ENCODE data around the gene CCL16. TPM values are rescaled to one million over a fixed set of nuclear protein-coding genes. Genes with fewer than 3 reads are reported as not detected.

CCL16 gene
- total RNA-seq, 5 donors from 2014 or later (not counting 1 experiment from before 2014, with no cell fraction given), result not detected

GRCh38 chr17:35949401-35949800 is 31.9 kb downstream of the CCL16 start:
- ATAC-seq (replicated peaks in 1 of 4) (no peak), DNase-seq (no peak)
- Histone ChIP-seq H3K4me3 (ENCODE audit: control insufficient read depth in 1 of 2, extremely low read depth in 1 of 2, low read length in 1 of 2) (no peak overlapping the region), H3K27ac (ENCODE audit: low read length) (no peak overlapping the region), H3K4me1 (ENCODE audit: control insufficient read depth in 1 of 2, extremely low read depth in 1 of 2, insufficient read depth in 2 of 2, low read length in 2 of 2) (peaks cover 0 to 10% of the 10 kb centered on the region in 2 experiments), H3K9me3 (no peaks in the 10 kb centered on the region), H3K36me3 (ENCODE audit: control insufficient read depth in 2 of 2, extremely low read depth in 1 of 2, insufficient read depth in 1 of 2, low read length in 1 of 2) (no peaks in the 10 kb centered on the region), H3K27me3 (replicated peaks in 1 of 2; ENCODE audit: control insufficient read depth in 2 of 2, extremely low read depth in 1 of 2, insufficient read depth in 2 of 2, low read length in 1 of 2) (peaks cover 0 to 6% of the 10 kb centered on the region in 2 experiments)
- Mint-ChIP-seq H3K4me1 (peaks cover 0 to 2% (median 0%) of the 10 kb centered on the region in 3 donors), H3K9me3 (no peaks in the 10 kb centered on the region), H3K36me3 (no peaks in the 10 kb centered on the region), H3K27ac (no peak overlapping the region), H3K4me3 (no peak overlapping the region), H3K27me3 (no peaks in the 10 kb centered on the region)
- CTCF ChIA-PET, result interaction anchor here in 1 of 2 donors (0.6 kb wide), 1 partner anchor 927 kb away, joined by 3 read pairs; no protein-coding TSS in a partner anchor
- POLR2A ChIA-PET, result no interaction called here
- WGBS (ENCODE audit: insufficient coverage), result 90% methylated on average over 2 of the region's 3 CpGs

- Mint-ChIP-seq H3K27ac (no peak overlapping the region), H3K9me3 (no peaks in the 10 kb centered on the region), H3K4me3 (no peak overlapping the region), H3K27me3 (peaks cover 0 to 4% of the 10 kb centered on the region in 2 donors), H3K36me3 (no peaks in the 10 kb centered on the region), H3K4me1 (peaks cover 0 to 2% (median 0%) of the 10 kb centered on the region in 3 donors)
- H3K27ac ChIP-seq (ENCODE audit: low read length), result no peak overlapping the region
- no peaks in the 10 kb centered on the region for H3K27me3 ChIP-seq (replicated peaks in 1 of 2; ENCODE audit: control insufficient read depth in 2 of 2, extremely low read depth in 1 of 2, insufficient read depth in 2 of 2, low read length in 1 of 2)
- WGBS (ENCODE audit: insufficient coverage), result 96% methylated on average over 5 of the region's 7 CpGs
- H3K36me3 ChIP-seq (ENCODE audit: control insufficient read depth in 2 of 2, extremely low read depth in 1 of 2, insufficient read depth in 1 of 2, low read length in 1 of 2), result no peaks in the 10 kb centered on the region
- no peak overlapping the region for H3K4me3 ChIP-seq (ENCODE audit: control insufficient read depth in 1 of 2, extremely low read depth in 1 of 2, low read length in 1 of 2)
- ATAC-seq (replicated peaks in 1 of 4), result no peak
- CTCF ChIA-PET, result interaction anchor here (0.6 to 0.7 kb wide), 5 partner anchors 10 to 1587 kb away, joined by 3 to 6 read pairs (median 3); no protein-coding TSS in a partner anchor
- H3K9me3 ChIP-seq, result no peaks in the 10 kb centered on the region
- DNase-seq, result no peak
- H3K4me1 ChIP-seq (ENCODE audit: control insufficient read depth in 1 of 2, extremely low read depth in 1 of 2, insufficient read depth in 2 of 2, low read length in 2 of 2), result peaks cover 0 to 10% of the 10 kb centered on the region in 2 experiments
- POLR2A ChIA-PET, result no interaction called here
These were observed 33.2 kb downstream of the CCL16 start for GRCh38 chr17:35948092-35948491.

- no peaks in the 10 kb centered on the region for H3K9me3 ChIP-seq
- no peaks in the 10 kb centered on the region for H3K36me3 ChIP-seq (ENCODE audit: control insufficient read depth in 2 of 2, extremely low read depth in 1 of 2, insufficient read depth in 1 of 2, low read length in 1 of 2)
- no peaks in the 10 kb centered on the region for H3K36me3 Mint-ChIP-seq
- H3K4me3 Mint-ChIP-seq, result no peak overlapping the region
- CTCF ChIA-PET, result interaction anchor here (0.6 to 0.7 kb wide), 5 partner anchors 15 to 1103 kb away, joined by 3 to 9 read pairs (median 4); no protein-coding TSS in a partner anchor
- H3K4me1 Mint-ChIP-seq, result peaks cover 0 to 2% (median 0%) of the 10 kb centered on the region in 3 donors
- no peak overlapping the region for H3K27ac Mint-ChIP-seq
- peaks cover 0 to 10% of the 10 kb centered on the region in 2 experiments for H3K4me1 ChIP-seq (ENCODE audit: control insufficient read depth in 1 of 2, extremely low read depth in 1 of 2, insufficient read depth in 2 of 2, low read length in 2 of 2)
- no peaks in the 10 kb centered on the region for H3K27me3 ChIP-seq (replicated peaks in 1 of 2; ENCODE audit: control insufficient read depth in 2 of 2, extremely low read depth in 1 of 2, insufficient read depth in 2 of 2, low read length in 1 of 2)
- no peak overlapping the region for H3K27ac ChIP-seq (ENCODE audit: low read length)
- peaks cover 0 to 4% of the 10 kb centered on the region in 2 donors for H3K27me3 Mint-ChIP-seq
- 0% methylated on average over 2 of the region's 12 CpGs for WGBS (ENCODE audit: insufficient coverage)
- no peaks in the 10 kb centered on the region for H3K9me3 Mint-ChIP-seq
- POLR2A ChIA-PET, result no interaction called here
- ATAC-seq (replicated peaks in 1 of 4), result peak; percentile 73 to 77 (median 76)
- peak in 33 of 35 experiments; percentile 6 to 67 (median 33) for DNase-seq
- no peak overlapping the region for H3K4me3 ChIP-seq (ENCODE audit: control insufficient read depth in 1 of 2, extremely low read depth in 1 of 2, low read length in 1 of 2)
These were observed 34.1 kb downstream of the CCL16 start for GRCh38 chr17:35947156-35947585.

GRCh38 chr17:35944151-35944550 is 37.1 kb downstream of the CCL16 start:
- H3K27me3 Mint-ChIP-seq, result peaks cover 0 to 4% of the 10 kb centered on the region in 2 donors
- H3K4me3 Mint-ChIP-seq, result no peak overlapping the region
- peaks cover 0 to 2% (median 0%) of the 10 kb centered on the region in 3 donors for H3K4me1 Mint-ChIP-seq
- Histone ChIP-seq H3K27me3 (replicated peaks in 1 of 2; ENCODE audit: control insufficient read depth in 2 of 2, extremely low read depth in 1 of 2, insufficient read depth in 2 of 2, low read length in 1 of 2) (no peaks in the 10 kb centered on the region), H3K27ac (ENCODE audit: low read length) (no peak overlapping the region), H3K4me1 (ENCODE audit: control insufficient read depth in 1 of 2, extremely low read depth in 1 of 2, insufficient read depth in 2 of 2, low read length in 2 of 2) (peaks cover 0 to 10% of the 10 kb centered on the region in 2 experiments), H3K9me3 (no peaks in the 10 kb centered on the region), H3K36me3 (ENCODE audit: control insufficient read depth in 2 of 2, extremely low read depth in 1 of 2, insufficient read depth in 1 of 2, low read length in 1 of 2) (no peaks in the 10 kb centered on the region), H3K4me3 (ENCODE audit: control insufficient read depth in 1 of 2, extremely low read depth in 1 of 2, low read length in 1 of 2) (no peak overlapping the region)
- H3K9me3 Mint-ChIP-seq, result no peaks in the 10 kb centered on the region
- DNase-seq (no peak), ATAC-seq (replicated peaks in 1 of 4) (no peak)
- CTCF ChIA-PET, result interaction anchor here in 1 of 2 donors (0.7 kb wide), 1 partner anchor 251 kb away, joined by 3 read pairs; no protein-coding TSS in a partner anchor
- no peaks in the 10 kb centered on the region for H3K36me3 Mint-ChIP-seq
- 92% methylated on average over 2 of the region's 4 CpGs for WGBS (ENCODE audit: insufficient coverage)
- no peak overlapping the region for H3K27ac Mint-ChIP-seq
- POLR2A ChIA-PET, result no interaction called here

- Mint-ChIP-seq H3K27me3 (peaks cover 0 to 4% of the 10 kb centered on the region in 2 donors), H3K4me1 (peaks cover 0 to 2% (median 0%) of the 10 kb centered on the region in 3 donors), H3K9me3 (no peaks in the 10 kb centered on the region), H3K4me3 (no peak within 1 kb of the TSS), H3K36me3 (no peaks in the 10 kb centered on the region), H3K27ac (peak within 1 kb of the TSS in 1 of 2 donors; percentile 56)
- H3K27me3 ChIP-seq (replicated peaks in 1 of 2; ENCODE audit: control insufficient read depth in 2 of 2, extremely low read depth in 1 of 2, insufficient read depth in 2 of 2, low read length in 1 of 2), result no peaks in the 10 kb centered on the region
- ATAC-seq (replicated peaks in 1 of 4) (no peak), DNase-seq (no peak)
- H3K27ac ChIP-seq (ENCODE audit: low read length), result no peak within 1 kb of the TSS
- ChIA-PET CTCF (interaction anchor here in 1 of 2 donors (0.7 kb wide), 1 partner anchor 252 kb away, joined by 3 read pairs; no protein-coding TSS in a partner anchor), POLR2A (no interaction called here)
- peaks cover 0 to 10% of the 10 kb centered on the region in 2 experiments for H3K4me1 ChIP-seq (ENCODE audit: control insufficient read depth in 1 of 2, extremely low read depth in 1 of 2, insufficient read depth in 2 of 2, low read length in 2 of 2)
- WGBS (ENCODE audit: insufficient coverage), result no CpG with 5 or more reads among the region's 2 CpGs
- H3K9me3 ChIP-seq, result no peaks in the 10 kb centered on the region
- H3K36me3 ChIP-seq (ENCODE audit: control insufficient read depth in 2 of 2, extremely low read depth in 1 of 2, insufficient read depth in 1 of 2, low read length in 1 of 2), result no peaks in the 10 kb centered on the region
- no peak within 1 kb of the TSS for H3K4me3 ChIP-seq (ENCODE audit: control insufficient read depth in 1 of 2, extremely low read depth in 1 of 2, low read length in 1 of 2)
These were observed 37.8 kb downstream of the CCL16 start, which contains the start of gene LYZL6 for GRCh38 chr17:35943537-35943936. TSS of gene LYZL6 (minus strand) at chr17:35943713. CDS start at chr17:35939356, 4,357 bp downstream.

GRCh38 chr17:35942588-35943186 is 38.6 kb downstream of the CCL16 start:
- CTCF ChIA-PET, result interaction anchor here in 1 of 2 donors (0.5 kb wide), 1 partner anchor 679 kb away, joined by 3 read pairs; no protein-coding TSS in a partner anchor
- POLR2A ChIA-PET, result no interaction called here
- ATAC-seq (replicated peaks in 1 of 4) (no peak), DNase-seq (no peak)
- no peaks in the 10 kb centered on the region for H3K36me3 ChIP-seq (ENCODE audit: control insufficient read depth in 2 of 2, extremely low read depth in 1 of 2, insufficient read depth in 1 of 2, low read length in 1 of 2)
- Mint-ChIP-seq H3K4me1 (peaks cover 0 to 2% (median 0%) of the 10 kb centered on the region in 3 donors), H3K27ac (peak overlapping the region in 1 of 2 donors; percentile 56), H3K36me3 (no peaks in the 10 kb centered on the region), H3K9me3 (no peaks in the 10 kb centered on the region), H3K27me3 (peaks cover 0 to 4% of the 10 kb centered on the region in 2 donors), H3K4me3 (no peak overlapping the region)
- no peak overlapping the region for H3K27ac ChIP-seq (ENCODE audit: low read length)
- H3K4me1 ChIP-seq (ENCODE audit: control insufficient read depth in 1 of 2, extremely low read depth in 1 of 2, insufficient read depth in 2 of 2, low read length in 2 of 2), result peaks cover 0 to 7% of the 10 kb centered on the region in 2 experiments
- no peaks in the 10 kb centered on the region for H3K9me3 ChIP-seq
- H3K27me3 ChIP-seq (replicated peaks in 1 of 2; ENCODE audit: control insufficient read depth in 2 of 2, extremely low read depth in 1 of 2, insufficient read depth in 2 of 2, low read length in 1 of 2), result no peaks in the 10 kb centered on the region
- 61% methylated on average over 3 of the region's 9 CpGs for WGBS (ENCODE audit: insufficient coverage)
- no peak overlapping the region for H3K4me3 ChIP-seq (ENCODE audit: control insufficient read depth in 1 of 2, extremely low read depth in 1 of 2, low read length in 1 of 2)

Data from T-cell (primary cell).